Renal cortical epithelial cell (primary cell): ENCODE results near the gene PRX. TPM values are rescaled to one million over a fixed set of nuclear protein-coding genes. Genes with fewer than 3 reads are reported as not detected.

Experiments
- DNase-seq: peaks from one replicate; pipeline ENCODE4 v3.0.0-alpha.2; 2011; ENCODE audit warnings: low read depth
- total RNA-seq: library from RNA; depleted of rRNA; stranded (reverse); fragments of >200 nt; gene quantifications from 2 replicates; pipeline ENCODE4 v1.2.3, GENCODE V29; 2014

Gene PRX, protein sequence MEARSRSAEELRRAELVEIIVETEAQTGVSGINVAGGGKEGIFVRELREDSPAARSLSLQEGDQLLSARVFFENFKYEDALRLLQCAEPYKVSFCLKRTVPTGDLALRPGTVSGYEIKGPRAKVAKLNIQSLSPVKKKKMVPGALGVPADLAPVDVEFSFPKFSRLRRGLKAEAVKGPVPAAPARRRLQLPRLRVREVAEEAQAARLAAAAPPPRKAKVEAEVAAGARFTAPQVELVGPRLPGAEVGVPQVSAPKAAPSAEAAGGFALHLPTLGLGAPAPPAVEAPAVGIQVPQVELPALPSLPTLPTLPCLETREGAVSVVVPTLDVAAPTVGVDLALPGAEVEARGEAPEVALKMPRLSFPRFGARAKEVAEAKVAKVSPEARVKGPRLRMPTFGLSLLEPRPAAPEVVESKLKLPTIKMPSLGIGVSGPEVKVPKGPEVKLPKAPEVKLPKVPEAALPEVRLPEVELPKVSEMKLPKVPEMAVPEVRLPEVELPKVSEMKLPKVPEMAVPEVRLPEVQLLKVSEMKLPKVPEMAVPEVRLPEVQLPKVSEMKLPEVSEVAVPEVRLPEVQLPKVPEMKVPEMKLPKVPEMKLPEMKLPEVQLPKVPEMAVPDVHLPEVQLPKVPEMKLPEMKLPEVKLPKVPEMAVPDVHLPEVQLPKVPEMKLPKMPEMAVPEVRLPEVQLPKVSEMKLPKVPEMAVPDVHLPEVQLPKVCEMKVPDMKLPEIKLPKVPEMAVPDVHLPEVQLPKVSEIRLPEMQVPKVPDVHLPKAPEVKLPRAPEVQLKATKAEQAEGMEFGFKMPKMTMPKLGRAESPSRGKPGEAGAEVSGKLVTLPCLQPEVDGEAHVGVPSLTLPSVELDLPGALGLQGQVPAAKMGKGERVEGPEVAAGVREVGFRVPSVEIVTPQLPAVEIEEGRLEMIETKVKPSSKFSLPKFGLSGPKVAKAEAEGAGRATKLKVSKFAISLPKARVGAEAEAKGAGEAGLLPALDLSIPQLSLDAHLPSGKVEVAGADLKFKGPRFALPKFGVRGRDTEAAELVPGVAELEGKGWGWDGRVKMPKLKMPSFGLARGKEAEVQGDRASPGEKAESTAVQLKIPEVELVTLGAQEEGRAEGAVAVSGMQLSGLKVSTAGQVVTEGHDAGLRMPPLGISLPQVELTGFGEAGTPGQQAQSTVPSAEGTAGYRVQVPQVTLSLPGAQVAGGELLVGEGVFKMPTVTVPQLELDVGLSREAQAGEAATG (N-terminal part only)
- 0.52 and 1.0 TPM in 2 replicates for total RNA-seq

DNA sequence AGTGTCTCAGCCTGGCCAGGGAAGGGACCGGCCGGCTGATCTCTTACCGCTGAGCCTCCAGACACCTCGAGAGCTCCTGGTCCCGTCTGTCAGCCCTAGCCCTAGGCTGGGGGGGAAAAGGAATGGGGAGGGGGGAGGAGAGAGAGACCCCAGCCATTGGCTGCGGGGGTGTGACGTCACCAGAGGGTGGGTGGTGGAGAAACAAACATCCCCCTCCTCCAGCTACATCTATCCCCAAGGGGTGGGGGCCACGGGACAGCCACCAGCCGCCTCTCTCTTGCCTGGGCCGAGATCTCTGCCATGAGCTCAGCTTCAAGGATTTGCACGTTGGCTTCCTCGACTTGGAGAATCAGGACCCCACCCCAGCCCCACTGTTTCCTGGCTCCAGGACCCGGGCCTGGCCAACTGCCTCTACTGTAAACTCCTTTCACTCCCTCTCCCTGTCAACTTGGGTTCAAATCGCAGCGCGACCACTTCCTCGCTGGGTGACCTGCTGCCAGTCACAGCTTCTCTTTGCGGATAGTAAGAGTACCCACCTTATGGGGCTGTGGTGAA lies at the start of gene PRX:
Gene PRX (minus strand): TSS at position 88 of the 555 bp plus-strand sequence. CDS start 5,446 bp downstream, outside the sequence.
- DNase-seq: no peak

DNA sequence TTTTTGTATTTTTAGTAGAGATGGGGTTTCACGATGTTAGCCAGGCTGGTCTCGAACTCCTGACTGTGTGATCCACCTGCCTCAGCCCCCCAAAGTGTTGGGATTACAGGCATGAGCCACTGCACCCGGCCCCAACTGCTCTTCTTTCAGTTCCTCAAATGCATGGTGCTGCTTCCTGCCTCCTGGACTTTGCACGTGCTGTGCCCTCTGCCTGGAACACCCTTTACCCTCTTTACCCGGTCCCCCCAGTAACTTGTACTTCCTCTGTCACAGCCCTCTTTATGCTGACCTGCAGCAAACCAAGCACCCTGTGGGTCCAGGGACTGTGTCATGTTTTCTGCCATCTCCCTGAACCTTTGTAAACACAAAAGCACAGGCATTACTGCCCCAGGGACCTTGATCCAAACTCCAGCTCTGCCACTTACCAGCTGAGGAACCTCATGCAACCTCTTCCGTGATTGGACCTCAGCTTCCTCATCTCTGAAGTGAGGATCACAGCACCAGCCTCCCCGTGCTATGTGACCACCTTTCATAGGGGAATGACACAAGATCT lies 48.6 kb upstream of the PRX start:
- DNase-seq: no peak

DNA sequence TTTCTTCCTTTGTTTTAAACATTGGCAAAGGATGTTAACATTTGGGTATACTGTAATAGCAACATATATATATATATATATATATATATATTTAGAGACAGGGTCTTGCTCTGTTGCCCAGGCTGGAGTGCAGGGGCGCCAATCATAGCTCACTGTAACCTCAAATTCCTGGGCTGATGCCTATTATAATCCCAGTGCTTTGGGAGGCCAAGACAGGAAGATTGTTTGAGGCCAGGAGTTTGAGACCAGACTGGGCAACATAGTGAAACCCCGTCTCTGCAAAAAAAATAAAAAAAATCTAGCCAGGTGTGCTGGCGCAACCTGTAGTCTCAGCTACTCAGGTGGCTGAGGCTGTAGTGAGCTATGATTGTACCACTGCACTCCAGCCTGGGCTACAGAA lies 47.0 kb upstream of the PRX start:
- no peak for DNase-seq

DNA sequence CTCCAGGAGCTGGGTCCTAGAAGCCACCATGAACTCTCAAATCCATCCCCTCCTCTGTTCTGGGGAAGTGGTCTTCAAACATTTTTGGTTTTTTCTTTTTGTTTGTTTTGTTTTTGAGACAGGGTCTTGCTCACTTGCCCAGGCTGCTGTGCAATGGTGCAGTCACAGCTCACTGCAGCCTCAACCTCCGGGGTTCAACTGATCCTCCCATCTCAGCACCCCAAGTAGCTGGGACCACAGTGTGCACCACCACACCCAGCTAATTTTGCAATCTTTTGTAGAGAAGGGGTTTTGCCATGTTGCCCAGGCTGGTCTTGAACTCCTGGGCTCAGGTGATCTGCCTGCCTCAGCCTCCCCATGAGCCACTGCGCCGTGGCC lies 45.4 kb upstream of the PRX start:
- DNase-seq: no peak

DNA sequence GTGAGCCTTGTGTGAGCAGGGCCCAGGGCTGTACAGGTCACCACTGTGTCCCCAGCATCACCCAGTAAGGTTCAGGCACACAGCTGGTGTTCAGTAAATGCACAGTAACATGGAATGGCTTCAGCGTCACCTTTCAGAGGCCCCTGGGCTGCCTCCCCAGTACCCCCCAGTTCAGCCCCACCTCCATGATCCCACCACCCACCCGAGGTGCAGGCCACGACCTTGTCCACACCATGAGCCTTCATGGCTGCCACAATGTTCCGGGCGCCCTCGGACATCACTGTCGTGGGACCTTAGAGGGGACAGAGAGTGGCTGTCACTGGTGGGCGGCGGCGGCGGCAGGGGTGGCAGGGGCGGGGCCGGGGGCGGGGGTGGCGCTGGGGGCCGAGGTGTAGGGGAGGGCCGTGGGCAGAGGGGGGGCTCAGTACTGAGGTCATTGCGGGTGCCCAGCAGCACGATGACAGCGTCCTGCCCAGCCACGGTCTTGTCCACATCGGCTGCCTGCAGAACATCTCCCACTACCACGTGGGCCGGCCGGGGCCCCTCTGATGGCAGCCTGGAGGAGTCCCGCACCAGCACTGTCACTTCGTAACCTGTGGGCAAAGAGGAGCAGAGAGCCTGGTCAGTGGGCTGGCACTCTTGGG lies 44.9 kb upstream of the PRX start:
- no peak for DNase-seq

DNA sequence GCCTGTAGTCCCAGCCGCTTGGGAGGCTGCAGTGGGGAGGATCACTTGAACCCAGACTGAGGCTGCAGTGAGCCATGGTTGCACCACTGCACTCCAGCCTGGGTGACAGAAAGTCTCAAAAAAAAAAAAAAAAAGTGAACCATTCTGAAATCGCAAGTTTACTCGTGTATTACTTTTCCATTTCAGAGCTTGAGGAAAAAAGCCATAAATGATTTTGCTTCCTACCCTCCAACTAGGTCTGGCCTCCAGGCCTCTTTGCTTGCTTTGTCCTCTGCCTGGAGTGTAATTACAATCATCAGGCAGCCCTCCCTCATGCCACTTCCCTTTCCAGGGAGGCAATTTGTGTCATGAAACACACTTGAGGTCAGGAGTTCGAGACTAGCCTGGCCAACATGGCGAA lies 43.9 kb upstream of the PRX start:
- no peak for DNase-seq

DNA sequence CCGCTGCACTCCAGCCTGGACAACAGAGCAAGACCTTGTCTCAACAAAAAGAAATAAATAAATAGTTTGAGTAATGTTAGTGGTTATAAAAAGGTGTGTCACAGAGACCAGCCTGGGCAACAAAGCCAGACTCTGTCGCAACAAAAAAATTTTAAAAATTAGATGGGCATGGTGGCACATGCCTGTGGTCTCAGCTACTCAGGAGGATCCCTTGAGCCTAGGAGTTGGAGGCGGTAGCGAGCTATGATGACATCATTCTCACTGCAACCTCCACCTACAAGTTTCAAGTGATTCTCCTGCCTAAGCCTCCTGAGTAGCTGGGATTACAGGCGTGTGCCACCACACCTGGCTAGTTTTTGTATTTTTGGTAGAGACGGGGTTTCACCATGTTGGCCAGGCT lies 40.8 kb upstream of the PRX start:
- DNase-seq: peak; percentile 12

DNA sequence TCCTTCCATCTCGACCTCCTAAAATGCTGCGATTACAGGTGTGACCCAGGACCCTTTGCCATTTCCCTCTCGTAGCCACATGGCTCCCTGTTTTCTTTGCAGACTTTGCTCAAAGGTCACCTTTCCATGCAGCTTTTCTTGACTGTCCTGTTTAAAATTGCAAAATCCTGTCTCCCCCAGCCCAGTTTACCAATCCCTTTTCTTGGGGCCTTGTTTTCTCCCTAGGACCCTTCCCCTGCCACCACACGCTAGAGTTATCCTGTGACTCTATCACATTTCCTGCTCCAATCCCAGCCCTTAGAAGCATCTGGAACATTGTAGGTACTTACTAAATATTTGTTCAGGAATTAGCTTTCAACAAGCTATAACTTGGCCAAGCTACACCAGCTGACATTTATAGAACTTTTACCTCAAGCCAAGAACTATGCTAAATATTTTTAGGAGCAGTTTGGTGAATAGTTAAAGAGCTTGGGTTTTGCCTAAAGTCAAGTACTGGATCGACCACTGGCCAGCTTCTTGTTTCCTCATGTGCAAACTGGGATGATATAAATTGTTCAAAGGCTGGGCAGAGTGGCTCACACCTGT lies 40.1 kb upstream of the PRX start:
- no peak for DNase-seq

DNA sequence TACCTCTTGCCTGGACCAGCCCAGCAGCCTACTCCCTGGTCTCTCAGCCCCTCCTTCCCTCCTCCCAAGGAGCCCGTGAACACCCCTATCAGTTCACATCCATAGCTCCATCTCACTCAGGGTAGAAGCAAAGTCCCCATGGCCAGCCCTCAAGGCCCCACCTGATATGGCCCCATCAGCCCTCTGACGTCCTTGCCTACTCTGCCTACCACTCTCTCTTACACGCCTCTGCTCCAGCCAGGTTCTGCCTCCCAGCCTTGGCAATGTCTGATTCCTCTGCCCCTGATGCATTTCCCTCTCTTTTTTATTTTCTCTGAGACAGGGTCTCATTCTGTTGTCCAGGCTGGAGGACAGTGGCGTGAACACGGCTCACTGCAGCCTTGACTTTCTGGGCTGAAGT lies 38.8 kb upstream of the PRX start:
- DNase-seq: no peak

DNA sequence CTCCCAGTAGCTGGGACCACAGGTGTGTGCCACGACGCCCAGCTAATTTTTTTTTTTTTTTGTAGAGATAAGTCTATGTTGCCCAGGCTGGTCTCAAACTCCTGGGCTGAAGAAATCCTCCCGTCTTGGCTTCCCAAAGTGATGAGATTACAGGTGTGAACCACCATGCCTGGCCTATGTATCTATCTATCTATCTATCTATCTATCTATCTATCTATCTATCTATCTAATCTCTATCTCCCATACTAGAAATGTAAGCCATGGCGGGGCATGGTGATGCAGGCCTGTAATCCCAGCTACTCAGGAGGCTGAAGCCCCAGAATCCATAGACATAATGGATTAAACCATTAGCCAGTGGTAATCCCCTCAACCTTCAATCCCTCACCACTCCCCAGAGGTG lies 37.5 kb upstream of the PRX start:
- DNase-seq: no peak

DNA sequence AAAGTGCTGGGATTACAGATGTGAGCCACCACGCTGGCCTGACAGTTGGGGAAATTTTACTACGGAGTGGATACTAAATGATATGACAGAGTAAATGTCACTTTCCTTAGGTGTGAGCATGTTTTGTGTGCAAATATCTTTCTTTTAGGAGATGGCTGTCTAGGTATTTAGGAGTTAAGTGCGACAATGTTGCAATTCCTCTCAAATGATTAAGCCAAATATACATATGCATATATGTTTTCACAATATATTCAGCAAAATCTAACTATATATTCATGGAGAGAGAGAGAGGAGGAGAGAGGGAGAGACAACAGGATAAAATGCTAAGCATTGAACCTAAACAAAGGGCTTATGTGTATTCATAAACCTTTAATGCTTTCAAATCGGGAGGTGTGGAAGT lies 36.3 kb upstream of the PRX start:
- DNase-seq: no peak

DNA sequence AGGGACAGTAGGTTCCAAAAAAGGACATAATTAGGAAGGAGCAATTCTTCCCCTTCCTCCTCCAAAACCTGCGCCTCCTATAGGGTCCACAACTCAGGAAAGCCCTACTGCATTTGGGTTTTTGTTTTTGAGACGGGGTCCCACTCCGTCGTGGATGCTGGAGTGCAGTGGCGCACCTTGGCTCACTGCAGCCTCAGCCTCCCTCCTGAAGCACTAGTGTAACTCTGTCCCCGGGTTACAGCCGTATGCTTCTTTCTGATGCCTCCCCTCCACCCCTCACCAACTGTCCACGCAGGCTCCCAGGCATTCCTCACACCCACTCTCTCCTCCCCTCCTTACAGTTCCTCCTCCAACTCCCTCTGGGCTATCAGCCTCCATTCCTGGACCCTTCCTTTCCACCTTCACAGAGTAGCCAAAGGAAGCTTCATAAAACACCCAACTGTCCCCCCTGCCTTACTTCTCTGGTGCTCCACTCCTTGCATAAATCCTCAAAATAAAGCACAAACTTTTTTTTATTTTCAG lies 33.1 kb upstream of the PRX start:
- no peak for DNase-seq

DNA sequence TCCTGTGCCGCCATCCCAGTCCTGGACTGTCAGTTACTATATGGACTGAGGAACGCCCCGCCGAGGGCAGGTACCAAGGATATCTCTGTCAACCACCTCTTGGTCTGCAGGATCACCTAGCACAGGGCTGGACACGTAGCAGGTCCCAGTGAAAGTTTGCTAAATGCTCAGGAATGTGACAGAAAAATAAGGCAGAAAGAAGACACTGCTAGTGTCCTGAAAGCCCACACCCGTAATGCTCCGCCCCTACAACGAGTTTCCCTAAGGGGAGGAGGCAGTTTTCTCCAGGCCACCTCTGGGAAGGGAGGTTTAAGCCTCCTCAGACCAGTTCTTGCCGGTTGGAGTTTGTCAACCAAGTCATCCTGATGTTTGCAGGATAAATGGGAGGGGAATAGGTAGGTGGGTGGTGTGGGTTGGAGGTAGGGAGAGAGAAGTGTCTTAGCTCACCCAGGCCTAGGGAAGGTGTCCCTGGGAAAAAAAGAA lies 32.6 kb upstream of the PRX start:
- peak; percentile 69 for DNase-seq

DNA sequence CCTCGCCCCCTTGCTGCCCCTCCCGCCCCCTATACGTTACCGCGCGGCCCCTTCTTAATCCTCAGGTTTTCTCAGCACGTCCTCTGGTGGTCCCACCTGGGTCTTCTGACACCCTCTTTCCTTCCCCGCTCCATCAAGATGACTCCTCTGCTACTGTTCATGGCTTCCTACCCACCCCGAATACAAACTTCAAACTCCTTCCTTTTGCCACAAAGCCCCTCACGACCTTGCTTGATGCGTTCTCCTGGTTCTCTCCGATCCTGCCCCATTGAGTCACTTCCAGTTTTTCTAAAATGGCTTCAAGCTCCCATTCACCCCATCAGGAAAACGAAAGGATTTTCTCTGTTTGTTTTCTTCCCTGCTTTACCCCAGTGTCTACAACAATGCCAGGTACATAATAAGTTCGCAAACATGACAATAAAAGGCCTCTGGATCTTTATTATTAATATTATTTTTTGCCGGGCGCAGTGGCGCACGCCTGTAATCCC lies 31.7 kb upstream of the PRX start:
- DNase-seq: no peak

DNA sequence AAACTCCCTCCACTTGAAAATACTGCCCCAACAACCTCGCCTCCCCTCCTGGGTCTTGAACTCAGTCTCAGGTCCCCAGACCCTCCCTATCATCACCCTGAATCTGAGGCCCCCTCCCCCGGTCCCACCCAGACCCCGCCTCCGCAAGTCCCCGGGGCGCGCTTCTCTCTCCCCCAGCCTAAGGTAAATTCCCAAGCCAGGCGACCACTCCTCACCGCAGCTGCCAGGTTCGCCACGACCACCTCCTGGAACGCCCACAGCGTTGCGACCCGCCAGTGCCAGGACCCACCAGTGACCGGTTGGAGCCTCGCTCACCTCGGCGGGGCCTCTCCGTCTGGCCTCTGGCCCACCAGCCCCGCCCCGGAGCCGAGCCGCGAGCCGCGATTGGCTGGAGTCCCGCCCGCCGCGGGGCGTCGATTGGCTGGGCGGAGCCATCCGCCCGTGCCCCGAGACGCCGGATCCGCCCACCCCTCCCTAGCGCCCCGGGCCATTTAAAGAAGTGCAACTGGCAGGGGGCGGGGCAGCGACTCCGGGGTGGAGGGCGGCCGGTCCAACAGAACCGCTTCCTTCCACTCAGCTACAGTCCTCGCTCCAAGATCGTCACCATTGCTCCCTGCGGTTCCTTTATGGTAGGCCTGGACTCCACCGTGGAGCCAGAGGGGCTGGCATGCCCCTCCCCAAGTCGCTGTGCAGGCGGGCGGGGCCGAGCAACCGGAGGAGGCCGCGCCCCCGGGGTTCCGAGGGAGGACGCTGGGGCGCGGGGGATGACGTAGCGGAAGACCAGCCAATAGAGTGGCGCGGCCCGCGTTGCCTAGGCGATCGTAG lies 31.0 kb upstream of the PRX start, which contains the start of gene SERTAD3:
Gene SERTAD3 (minus strand): TSS at position 336 of the 825 bp plus-strand sequence. CDS start 2,255 bp downstream, outside the sequence.
- DNase-seq: peak; percentile 72

DNA sequence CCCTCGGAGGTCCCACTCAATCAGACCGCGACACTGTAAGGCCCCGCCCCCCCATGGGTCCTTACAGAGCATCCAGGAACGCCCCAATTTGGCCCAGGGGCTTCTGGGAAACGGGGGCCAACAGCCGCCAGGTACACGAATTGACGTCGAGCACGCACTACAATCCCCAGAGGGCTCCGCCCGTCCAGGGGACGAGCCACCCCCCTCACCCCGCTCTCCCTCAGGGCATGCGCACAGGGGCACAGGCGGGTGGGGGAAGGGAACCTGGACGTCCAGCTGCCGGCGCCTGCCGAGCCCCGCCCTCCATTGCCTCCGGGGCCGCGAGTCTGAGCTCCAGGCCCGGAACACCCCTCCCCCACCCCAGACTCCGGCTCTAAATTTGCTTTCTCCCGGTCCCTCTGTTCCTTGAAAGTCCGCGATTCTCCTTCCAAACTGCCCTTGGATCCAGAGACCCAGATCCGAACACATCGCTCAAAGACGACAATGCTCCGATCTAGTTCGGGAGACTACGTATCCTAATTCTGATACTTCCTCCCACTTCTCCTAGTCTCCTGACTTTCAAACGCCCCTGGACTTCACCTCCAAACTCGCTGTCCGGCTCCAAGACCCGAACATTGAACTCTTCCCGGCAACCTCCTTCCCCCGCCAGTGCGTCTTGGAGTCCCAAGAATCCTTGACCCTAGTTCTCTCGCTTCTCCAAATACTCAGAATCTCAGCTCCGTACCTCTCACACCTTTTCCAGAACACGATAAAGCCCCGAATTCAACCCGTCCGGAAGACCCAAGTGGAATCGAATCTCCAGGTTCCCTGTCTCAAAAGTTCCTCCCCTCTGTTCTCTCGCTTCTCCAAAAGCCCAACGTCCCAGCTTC lies 30.2 kb upstream of the PRX start:
- peak; percentile 97 for DNase-seq

DNA sequence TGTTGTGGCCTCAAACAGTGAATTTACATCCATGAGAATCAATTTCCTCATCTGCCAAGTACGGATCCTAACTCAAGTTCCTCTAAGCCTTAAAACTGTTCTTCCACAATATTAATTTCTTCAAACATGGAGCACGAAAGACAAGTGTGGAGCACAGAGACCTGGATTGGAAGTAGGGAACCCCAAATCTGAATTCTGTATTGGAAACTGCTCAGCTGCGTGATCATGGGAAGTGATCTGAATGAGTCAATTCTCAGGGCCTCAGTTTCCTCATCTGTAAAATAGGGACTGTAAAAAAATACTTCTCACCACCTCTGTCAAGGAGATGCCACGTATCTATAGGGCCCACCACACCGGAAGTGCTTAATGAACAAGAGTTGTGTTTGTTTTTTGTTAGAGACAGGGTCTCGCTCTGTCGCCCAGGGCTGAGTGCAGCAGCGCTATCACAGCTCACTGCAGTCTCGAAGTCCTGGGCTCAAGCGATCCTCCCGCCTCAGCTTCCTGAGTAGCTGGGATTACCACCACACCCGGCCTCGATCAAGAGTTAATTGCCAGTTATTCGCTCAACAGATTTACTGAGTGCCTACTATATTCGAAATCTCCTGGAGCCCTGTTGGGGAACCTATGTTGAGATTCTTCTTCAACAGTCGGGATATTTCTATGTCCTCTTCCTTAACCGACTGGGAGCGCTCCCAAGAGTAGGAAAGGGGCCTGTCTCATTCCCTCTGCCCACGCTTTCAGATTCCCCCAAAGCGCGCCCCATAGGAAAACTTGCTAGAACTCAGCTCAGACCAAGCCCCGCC lies 29.4 kb upstream of the PRX start:
- no peak for DNase-seq
